GM19193 (cell line): ENCODE data around the gene TERF2IP.

Source experiments
- POLR2A ChIP-seq: IDR thresholded peaks from 4 replicates; pipeline ENCODE4 v1.6.1; 2011; ENCODE audit not compliant: insufficient read depth, insufficient read length; ENCODE audit errors: extremely low read depth

The TERF2IP gene

GRCh38 chr16:75667503-75667902, 19.9 kb downstream of the TERF2IP start:
- no peak for TF ChIP-seq POLR2A

DNA sequence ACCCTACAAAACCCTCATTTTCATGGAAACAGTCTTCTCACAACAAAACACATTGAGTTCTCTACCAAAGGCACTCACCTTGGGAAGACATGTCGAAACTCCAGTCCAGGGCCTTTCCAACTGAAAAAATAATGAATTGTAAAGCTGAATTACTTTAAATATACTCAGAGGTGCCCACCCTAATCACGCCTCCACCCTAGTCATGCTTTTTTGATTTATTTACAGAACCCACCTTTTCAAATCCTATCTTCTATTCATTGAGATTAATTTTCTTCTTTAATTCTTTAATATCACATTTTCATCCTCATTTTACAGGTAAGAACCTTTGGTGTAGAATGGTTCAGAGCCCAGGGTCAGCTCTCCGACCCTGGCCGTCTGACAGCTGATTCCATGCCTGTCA, 29.3 kb downstream of the TERF2IP start, which contains the start of gene CPHXL2:
CPHXL2 (minus strand) TSS at position 101 of the 400 bp plus-strand sequence; CDS start at position 91, 10 bp downstream.
- no peak for TF ChIP-seq POLR2A

DNA sequence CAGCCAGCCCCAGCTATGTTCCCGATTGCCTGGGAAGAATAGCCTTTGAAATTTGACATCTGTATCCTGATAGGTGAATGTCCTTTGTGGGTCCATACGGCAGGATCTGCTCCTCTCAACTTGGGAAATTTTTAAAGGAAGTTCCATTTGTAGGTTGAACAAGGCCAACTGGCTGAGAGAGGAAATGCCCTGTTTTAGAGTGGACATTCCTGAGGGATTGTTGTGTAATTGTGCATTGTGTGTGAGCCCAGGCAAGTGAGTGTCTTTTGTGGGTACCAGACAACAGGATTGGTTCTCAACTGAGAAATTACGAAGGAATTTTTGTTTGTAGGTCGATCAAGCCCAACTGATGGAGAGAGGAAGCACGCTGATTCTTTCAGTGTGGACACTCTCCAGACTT, 31.8 kb downstream of the TERF2IP start:
- no peak for TF ChIP-seq POLR2A

DNA sequence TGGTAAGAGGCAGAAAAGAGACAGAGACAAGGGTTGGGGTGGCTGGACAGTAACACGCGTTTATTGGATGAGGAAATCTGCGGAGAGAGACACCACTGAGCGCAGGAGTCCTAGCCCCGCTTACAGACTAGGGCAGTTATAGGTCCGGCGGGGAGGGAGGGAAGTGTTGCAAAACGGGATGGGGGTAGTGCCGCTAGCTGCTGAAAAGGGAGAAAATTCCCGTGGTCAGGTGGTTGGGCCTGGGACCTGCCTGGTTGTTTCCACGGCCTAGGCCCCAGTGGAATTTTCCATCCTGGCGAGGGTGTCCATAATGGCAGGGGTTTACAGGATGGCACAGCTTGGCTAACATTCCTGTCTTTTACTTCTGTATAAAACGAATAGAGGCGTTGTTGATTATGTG, 34.7 kb downstream of the TERF2IP start:
- TF ChIP-seq POLR2A = no peak

DNA sequence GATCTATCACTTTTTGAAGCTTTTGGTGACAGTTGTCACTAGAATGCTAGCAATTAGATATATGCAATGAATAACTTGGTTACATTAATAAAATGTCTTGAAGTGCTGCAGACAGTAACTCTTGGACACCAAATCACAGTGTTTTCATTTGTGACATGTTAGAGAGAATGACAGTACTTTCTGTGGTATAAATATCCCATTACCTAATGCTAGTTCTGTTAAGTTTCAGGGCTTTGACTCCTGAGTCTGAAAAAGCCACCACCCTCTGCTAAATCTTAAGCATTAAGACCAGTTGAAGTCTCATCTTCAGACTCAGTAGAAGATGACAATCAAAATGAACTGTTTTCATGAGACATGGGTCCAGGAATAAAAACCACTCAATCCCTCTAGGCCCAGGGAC, 39.8 kb downstream of the TERF2IP start:
- no peak for TF ChIP-seq POLR2A

DNA sequence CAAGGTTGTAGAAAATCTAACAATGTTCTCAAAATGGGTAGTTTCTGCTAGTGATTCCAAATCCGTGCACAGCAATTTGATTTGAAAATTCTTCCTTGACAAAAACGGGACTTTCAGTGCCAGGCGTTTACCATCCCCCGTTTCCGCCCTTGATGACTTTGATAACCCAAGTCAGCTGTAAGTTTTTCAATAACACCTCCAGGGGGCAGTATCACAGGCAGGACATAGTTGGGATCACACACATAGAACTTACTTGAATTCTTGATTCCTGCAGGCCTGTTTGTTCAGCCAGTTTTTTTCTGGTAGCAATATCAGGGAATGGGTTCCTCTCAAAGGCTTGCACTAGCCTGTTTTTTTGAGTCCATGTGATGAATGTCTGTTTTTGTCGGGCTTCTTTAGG, 48.1 kb downstream of the TERF2IP start:
- TF ChIP-seq POLR2A = no peak

DNA sequence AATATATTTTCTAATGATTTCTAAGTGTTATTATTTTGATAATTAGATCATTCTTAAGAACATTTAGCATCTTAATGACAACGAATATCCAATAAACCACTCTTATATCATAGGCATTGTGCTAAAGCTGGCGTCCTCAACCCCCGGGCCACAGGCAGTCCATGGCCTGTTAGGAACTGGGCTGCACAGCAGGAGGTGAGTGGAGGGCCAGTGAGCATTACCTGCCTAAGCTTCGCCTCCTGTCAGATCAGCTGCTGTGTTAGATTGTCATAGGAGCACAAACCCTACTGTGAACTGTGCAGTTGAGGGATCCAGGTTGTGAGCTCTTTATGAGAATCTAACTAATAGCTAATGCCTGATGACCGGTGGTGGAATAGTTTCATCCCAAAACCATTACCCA, 50.0 kb downstream of the TERF2IP start:
- TF ChIP-seq POLR2A = no peak

DNA sequence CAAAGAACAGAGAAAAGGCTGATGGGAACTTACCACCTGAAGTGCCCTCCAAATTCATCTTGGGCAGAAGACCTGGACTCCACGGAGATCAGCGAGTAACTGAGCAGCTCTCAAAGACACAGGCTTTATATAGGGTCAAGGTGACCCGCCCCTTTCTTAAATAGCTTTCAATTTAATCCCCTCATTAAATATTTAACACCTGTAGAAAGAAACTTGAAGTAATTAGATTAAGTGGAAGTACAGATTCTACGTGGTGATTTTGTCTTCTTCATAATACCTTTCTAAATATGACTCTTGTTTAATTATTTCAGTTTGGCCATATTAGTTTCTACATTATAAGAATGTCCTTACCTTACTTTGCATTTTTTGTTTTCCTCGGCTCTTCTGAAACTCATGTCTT, 53.8 kb downstream of the TERF2IP start, which contains the start of gene DUXB:
DUXB (minus strand) TSS at position 101 of the 400 bp plus-strand sequence; CDS start at position 58, 43 bp downstream.
- TF ChIP-seq POLR2A = no peak

DNA sequence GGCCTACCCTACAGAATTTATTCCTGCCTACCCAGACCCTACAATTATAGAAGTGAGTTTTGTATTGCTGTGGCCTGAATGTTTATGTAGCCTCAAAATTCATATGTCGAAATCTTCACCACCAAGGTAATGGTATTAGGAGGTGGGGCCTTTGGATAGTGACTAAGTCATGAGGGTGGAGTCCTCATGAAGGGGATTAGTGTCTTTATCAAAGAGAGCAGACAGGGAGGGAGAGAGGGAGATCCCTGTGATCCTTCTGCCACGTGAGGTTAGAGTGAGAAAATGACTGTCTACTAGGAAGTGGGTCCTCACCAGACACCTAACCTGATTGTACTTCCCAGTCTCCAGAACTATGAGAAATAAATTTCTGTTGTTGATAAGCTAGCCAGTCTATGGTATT, 54.7 kb downstream of the TERF2IP start:
- no peak for TF ChIP-seq POLR2A

- no peak for TF ChIP-seq POLR2A
Measured at GRCh38 chr16:75703306-75703705, 55.7 kb downstream of the TERF2IP start.
